ENCODE results near the gene SLC19A1. TPM values are rescaled to one million over a fixed set of nuclear protein-coding genes. Genes with fewer than 3 reads are reported as not detected.
"Not testable (repeated sequence)": the region's sequence is repeated elsewhere in the genome, so short reads cannot be mapped to it uniquely, and the experiment has no call there.

SLC19A1 gene
- total and polyA plus RNA-seq, 4 donors = 9.0 to 37.2 (median 21.1) TPM

DNA sequence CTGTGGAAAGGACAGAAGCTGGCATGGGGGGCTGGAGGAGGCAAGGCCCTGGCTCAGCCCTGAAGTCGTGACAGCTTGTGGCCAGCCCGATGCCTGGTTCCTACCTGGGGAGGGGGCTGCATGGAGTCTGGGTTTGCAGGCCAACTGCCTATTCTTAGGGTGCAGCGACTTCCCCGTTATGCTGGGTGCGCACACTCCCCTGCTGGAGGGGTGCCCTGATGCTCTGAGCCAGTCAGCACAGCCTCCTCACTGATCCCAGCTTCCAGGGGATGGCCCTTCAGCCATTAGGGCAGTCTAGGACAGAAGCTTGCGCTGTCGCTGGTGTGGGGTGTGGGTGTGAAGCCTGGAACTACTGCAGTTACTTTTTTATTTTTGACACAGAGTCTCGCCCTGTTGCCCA is 30.0 kb upstream of the SLC19A1 start:
- no peak overlapping the region for H3K27ac ChIP-seq (ENCODE audit: low read depth, low read length)
- peaks cover 32% of the 10 kb centered on the region for H3K4me1 ChIP-seq (ENCODE audit: control insufficient read depth, insufficient read depth, low read length)
- no peaks in the 10 kb centered on the region for H3K36me3 ChIP-seq (ENCODE audit: control insufficient read depth, insufficient read depth, low read length)

DNA sequence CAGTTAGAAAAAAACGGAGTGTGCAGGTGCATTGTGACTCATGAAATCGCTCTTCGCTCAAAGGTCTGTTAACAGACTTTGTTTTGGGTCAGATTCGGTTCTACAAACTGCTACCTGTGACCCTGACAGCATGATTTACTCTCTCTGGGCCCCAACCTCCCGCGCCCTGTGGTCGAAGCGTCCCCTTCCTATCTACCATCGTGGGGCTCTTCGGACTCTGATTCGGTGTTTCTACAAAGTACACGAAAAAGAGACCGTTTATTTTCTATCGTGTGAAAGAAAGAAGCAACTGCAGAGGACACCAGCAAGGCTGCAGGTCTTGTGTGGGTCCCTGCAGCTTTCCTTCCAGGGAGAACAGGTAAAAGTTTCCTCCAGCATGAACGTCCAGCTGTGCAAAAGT is 29.4 kb upstream of the SLC19A1 start:
- peak overlapping the region; percentile 47 for H3K27ac ChIP-seq (ENCODE audit: low read depth, low read length)

More for the DNA sequence above, 30.0 kb upstream of the SLC19A1 start:
- Histone ChIP-seq H3K27me3 (ENCODE audit: control insufficient read depth, insufficient read depth, low read length) (no peaks in the 10 kb centered on the region), H3K4me3 (ENCODE audit: low read depth, low read length) (no peak overlapping the region), H3K9me3 (ENCODE audit: control insufficient read depth, insufficient read depth, low read length) (no peaks in the 10 kb centered on the region)
- WGBS (ENCODE audit: insufficient coverage) = 90% methylated on average over 6 of the region's 8 CpGs
- DNase-seq (ENCODE audit: low read depth in 4 of 6, low spot score in 6 of 6) = no peak

DNA sequence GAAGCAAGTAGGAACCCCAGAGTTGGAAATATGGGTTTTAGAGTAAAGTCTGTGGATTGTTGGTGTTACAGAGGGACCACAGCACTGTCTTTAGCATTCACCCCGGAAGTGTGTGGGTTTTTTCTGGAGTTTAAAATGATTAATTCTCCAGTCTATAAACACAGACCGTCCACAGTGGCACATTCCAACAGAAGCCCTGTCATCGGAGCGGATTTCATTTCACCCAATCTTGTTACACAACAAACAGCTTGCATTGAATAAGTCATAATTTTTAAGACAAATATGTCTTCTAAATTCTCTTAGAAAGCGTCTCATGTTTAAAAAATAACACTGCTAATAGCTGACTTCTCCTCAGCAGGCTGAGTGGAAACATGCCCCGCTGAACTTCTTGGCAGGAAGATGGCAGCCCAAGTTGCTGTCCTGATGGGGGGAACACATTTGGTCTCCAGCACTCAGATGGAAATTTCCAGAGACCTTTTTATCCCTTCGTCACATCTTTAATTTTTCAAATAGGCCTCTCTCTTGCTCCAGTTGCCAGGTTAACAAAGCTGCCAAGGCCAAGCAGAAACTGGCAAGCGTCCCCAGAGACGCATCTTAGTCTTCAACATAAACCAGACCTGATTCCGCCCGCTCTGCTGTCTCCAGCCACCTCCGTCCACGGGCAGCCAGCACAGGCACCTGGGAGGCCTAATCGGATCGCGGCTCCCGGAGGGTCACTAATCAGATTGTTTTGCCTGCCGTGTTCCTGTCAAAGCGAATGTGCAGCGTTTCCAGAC is 28.8 kb upstream of the SLC19A1 start:
- Histone ChIP-seq H3K4me3 (ENCODE audit: low read depth, low read length) (no peak overlapping the region), H3K27me3 (ENCODE audit: control insufficient read depth, insufficient read depth, low read length) (no peaks in the 10 kb centered on the region), H3K36me3 (ENCODE audit: control insufficient read depth, insufficient read depth, low read length) (no peaks in the 10 kb centered on the region), H3K27ac (ENCODE audit: low read depth, low read length) (peak overlapping the region; percentile 47), H3K4me1 (ENCODE audit: control insufficient read depth, insufficient read depth, low read length) (peaks cover 25% of the 10 kb centered on the region), H3K9me3 (ENCODE audit: control insufficient read depth, insufficient read depth, low read length) (no peaks in the 10 kb centered on the region)
- WGBS (ENCODE audit: insufficient coverage) = 46% methylated on average over 19 of the region's 20 CpGs
- peak in 2 of 6 donors; percentile 54 for DNase-seq (ENCODE audit: low read depth in 4 of 6, low spot score in 6 of 6)

More for the DNA sequence above, 29.4 kb upstream of the SLC19A1 start:
- no peaks in the 10 kb centered on the region for H3K27me3 ChIP-seq (ENCODE audit: control insufficient read depth, insufficient read depth, low read length)
- 73% methylated on average over 15 of the region's 15 CpGs for WGBS (ENCODE audit: insufficient coverage)
- H3K4me3 ChIP-seq (ENCODE audit: low read depth, low read length) = no peak overlapping the region
- no peaks in the 10 kb centered on the region for H3K36me3 ChIP-seq (ENCODE audit: control insufficient read depth, insufficient read depth, low read length)
- peaks cover 27% of the 10 kb centered on the region for H3K4me1 ChIP-seq (ENCODE audit: control insufficient read depth, insufficient read depth, low read length)
- H3K9me3 ChIP-seq (ENCODE audit: control insufficient read depth, insufficient read depth, low read length) = no peaks in the 10 kb centered on the region
- no peak for DNase-seq (ENCODE audit: low read depth in 4 of 6, low spot score in 6 of 6)

DNA sequence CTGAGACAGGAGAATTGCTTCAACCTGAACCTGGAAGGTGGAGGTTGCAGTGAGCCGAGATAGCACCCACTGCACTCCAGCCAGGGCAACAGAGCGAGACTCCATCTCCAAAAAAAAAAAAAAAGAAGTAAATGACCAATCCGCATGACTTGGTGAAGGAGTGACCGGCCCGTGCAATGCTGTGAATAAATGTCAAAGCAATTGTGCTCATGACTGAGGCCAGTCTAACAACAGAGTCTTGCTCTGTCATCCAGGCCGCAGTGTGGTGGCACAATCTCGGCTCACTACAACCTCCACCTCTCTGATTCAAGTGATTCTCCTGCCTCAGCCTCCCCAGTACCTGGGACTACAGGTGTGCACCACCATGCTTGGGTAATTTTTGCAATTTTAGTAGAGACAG is 27.8 kb upstream of the SLC19A1 start:
- H3K4me1 ChIP-seq (ENCODE audit: control insufficient read depth, insufficient read depth, low read length) = peaks cover 22% of the 10 kb centered on the region
- no peaks in the 10 kb centered on the region for H3K27me3 ChIP-seq (ENCODE audit: control insufficient read depth, insufficient read depth, low read length)
- WGBS (ENCODE audit: insufficient coverage) = 94% methylated on average over 3 of the region's 7 CpGs
- no peaks in the 10 kb centered on the region for H3K9me3 ChIP-seq (ENCODE audit: control insufficient read depth, insufficient read depth, low read length)
- no peak overlapping the region for H3K27ac ChIP-seq (ENCODE audit: low read depth, low read length)
- no peak overlapping the region for H3K4me3 ChIP-seq (ENCODE audit: low read depth, low read length)
- DNase-seq (ENCODE audit: low read depth in 4 of 6, low spot score in 6 of 6) = no peak
- no peaks in the 10 kb centered on the region for H3K36me3 ChIP-seq (ENCODE audit: control insufficient read depth, insufficient read depth, low read length)

DNA sequence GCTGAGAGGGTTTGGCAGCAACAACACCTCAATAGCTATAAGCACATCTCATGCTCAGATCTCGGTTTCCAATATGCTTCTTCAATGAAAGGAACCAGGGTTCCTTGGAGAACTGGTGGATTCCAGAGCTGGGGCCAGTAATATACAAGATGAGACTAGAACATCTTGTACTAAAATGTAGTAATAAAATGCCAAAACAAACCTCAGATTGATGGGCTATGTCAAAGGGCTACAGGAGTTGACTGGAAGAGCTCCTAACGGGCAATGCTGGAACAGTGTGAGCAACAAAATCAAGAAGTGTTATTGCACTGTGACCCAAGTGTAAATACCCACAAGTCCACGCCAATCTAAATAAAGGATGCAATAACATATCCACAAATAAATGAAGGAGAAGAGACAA is 26.1 kb upstream of the SLC19A1 start:
- Histone ChIP-seq H3K27ac (ENCODE audit: low read depth, low read length) (no peak overlapping the region), H3K4me1 (ENCODE audit: control insufficient read depth, insufficient read depth, low read length) (peaks cover 8% of the 10 kb centered on the region)
- WGBS (ENCODE audit: insufficient coverage) = no CpG with 5 or more reads among the region's 3 CpGs

DNA sequence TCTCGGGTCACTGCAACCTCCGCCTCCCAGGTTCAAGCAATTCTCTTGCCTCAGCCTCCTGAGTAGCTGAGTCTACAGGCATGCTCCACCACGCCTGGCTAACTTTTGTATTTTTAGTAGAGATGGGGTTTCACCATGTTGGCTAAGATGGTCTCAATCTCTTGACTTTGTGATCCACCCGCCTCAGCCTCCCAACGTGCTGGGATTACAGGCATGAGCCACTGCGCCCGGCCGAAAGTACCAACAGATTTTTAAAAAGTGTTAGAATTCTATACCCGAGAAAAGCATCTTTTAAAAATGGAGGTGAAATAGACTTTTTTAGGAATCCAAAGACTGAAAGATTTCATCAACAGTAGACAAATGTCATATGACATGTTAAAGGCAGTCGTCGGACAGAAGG is 21.9 kb upstream of the SLC19A1 start:
- H3K27me3 ChIP-seq (ENCODE audit: control insufficient read depth, insufficient read depth, low read length); DNase-seq (ENCODE audit: low read depth in 4 of 6, low spot score in 6 of 6); H3K36me3 ChIP-seq (ENCODE audit: control insufficient read depth, insufficient read depth, low read length); H3K9me3 ChIP-seq (ENCODE audit: control insufficient read depth, insufficient read depth, low read length); H3K27ac ChIP-seq (ENCODE audit: low read depth, low read length); H3K4me1 ChIP-seq (ENCODE audit: control insufficient read depth, insufficient read depth, low read length); H3K4me3 ChIP-seq (ENCODE audit: low read depth, low read length): not testable (repeated sequence)
- WGBS (ENCODE audit: insufficient coverage) = 80% methylated on average over 3 of the region's 11 CpGs

More for the DNA sequence above, 26.1 kb upstream of the SLC19A1 start:
- no peak for DNase-seq (ENCODE audit: low read depth in 4 of 6, low spot score in 6 of 6)
- H3K27me3 ChIP-seq (ENCODE audit: control insufficient read depth, insufficient read depth, low read length) = no peaks in the 10 kb centered on the region
- no peaks in the 10 kb centered on the region for H3K9me3 ChIP-seq (ENCODE audit: control insufficient read depth, insufficient read depth, low read length)
- H3K36me3 ChIP-seq (ENCODE audit: control insufficient read depth, insufficient read depth, low read length) = no peaks in the 10 kb centered on the region
- H3K4me3 ChIP-seq (ENCODE audit: low read depth, low read length) = no peak overlapping the region

DNA sequence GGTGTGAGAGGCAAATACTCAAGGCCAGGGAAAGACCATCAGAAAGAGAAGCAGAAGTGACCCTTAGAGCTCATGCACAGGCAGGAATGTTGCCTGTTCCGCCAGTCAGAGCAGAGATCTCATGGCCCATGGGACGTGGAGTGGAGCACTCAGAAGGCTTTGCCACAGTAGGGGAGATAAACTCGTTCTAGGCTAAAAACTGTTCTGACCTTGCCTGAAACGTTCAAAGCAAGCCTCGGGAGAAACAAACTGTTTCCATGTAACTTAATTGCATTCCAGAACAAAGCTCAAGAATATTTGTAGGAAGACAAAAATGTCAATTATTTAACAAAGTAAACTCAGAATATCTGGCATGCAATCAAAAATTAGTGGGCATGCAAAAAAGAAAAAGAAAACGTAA is 20.7 kb upstream of the SLC19A1 start:
- DNase-seq (ENCODE audit: low read depth in 4 of 6, low spot score in 6 of 6) = no peak
- Histone ChIP-seq H3K27me3 (ENCODE audit: control insufficient read depth, insufficient read depth, low read length) (no peaks in the 10 kb centered on the region), H3K36me3 (ENCODE audit: control insufficient read depth, insufficient read depth, low read length) (no peaks in the 10 kb centered on the region), H3K27ac (ENCODE audit: low read depth, low read length) (peak overlapping the region; percentile 29), H3K4me3 (ENCODE audit: low read depth, low read length) (no peak overlapping the region), H3K9me3 (ENCODE audit: control insufficient read depth, insufficient read depth, low read length) (no peaks in the 10 kb centered on the region), H3K4me1 (ENCODE audit: control insufficient read depth, insufficient read depth, low read length) (no peaks in the 10 kb centered on the region)
- WGBS (ENCODE audit: insufficient coverage) = 67% methylated on average over 2 of the region's 6 CpGs

DNA sequence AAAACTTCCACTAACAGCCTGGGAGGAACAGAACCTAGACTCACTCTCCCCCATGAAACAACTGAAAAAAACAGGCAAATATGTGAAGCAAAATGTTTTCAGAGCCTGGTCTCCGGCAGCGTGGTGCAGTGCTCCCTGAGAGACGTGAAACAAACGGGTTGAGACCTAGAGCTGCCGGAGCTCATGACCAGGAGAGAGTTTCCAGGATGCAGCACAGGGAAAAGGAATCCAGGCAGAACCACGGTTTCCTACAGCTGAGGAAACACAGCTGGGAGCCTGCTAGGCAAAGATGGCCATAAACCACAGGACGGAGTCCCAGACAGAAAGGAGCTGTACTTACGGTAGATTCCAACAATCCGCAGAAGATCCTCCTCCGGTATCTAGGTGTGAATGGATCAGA is 20.2 kb upstream of the SLC19A1 start:
- H3K9me3 ChIP-seq (ENCODE audit: control insufficient read depth, insufficient read depth, low read length) = no peaks in the 10 kb centered on the region
- H3K27ac ChIP-seq (ENCODE audit: low read depth, low read length) = peak overlapping the region; percentile 29
- 76% methylated on average over 10 of the region's 10 CpGs for WGBS (ENCODE audit: insufficient coverage)
- H3K4me1 ChIP-seq (ENCODE audit: control insufficient read depth, insufficient read depth, low read length) = no peaks in the 10 kb centered on the region
- DNase-seq (ENCODE audit: low read depth in 4 of 6, low spot score in 6 of 6) = no peak
- H3K27me3 ChIP-seq (ENCODE audit: control insufficient read depth, insufficient read depth, low read length) = no peaks in the 10 kb centered on the region
- no peak overlapping the region for H3K4me3 ChIP-seq (ENCODE audit: low read depth, low read length)
- H3K36me3 ChIP-seq (ENCODE audit: control insufficient read depth, insufficient read depth, low read length) = no peaks in the 10 kb centered on the region

DNA sequence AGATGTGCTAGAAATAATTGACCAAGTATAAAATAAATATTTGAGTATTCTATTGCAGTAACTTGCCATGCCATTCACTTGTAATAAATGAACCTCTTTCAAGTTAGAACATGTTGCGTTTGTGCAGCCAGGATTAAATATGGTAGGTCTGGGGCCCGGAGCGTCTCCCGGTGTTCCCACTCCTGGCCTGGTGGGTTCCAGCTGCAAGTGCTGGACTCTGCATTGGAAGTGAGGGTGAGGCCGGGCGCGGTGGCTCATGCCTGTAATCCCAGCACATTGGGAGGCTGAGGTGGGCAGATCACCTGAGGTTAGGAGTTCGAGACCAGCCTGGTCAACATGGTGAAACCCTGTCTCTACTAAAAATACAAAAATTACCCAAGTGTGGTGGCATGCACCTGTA is 19.0 kb upstream of the SLC19A1 start:
- not testable (repeated sequence) for H3K27ac ChIP-seq (ENCODE audit: low read depth, low read length); H3K4me1 ChIP-seq (ENCODE audit: control insufficient read depth, insufficient read depth, low read length); H3K9me3 ChIP-seq (ENCODE audit: control insufficient read depth, insufficient read depth, low read length); DNase-seq (ENCODE audit: low read depth in 4 of 6, low spot score in 6 of 6); H3K36me3 ChIP-seq (ENCODE audit: control insufficient read depth, insufficient read depth, low read length); H3K27me3 ChIP-seq (ENCODE audit: control insufficient read depth, insufficient read depth, low read length); H3K4me3 ChIP-seq (ENCODE audit: low read depth, low read length)
- 96% methylated on average over 5 of the region's 8 CpGs for WGBS (ENCODE audit: insufficient coverage)

Measured in spinal cord (tissue), 10 donors.